Endodermal cell (in vitro differentiated cells): ENCODE results near the gene KRTAP20-4. TPM values are rescaled to one million over a fixed set of nuclear protein-coding genes. Genes with fewer than 3 reads are reported as not detected.

Experiments
- DNase-seq: peaks from one replicate; pipeline ENCODE4 v3.0.0-alpha.2; 2017
- H3K27ac ChIP-seq: 2 replicates; pipeline ENCODE4 v1.5.1; 2013; ENCODE audit warnings: mild to moderate bottlenecking, low read depth, low read length, moderate library complexity
- H3K27me3 ChIP-seq: 2 replicates; pipeline ENCODE4 v1.6.1; 2013; ENCODE audit warnings: mild to moderate bottlenecking, low read length, moderate library complexity; ENCODE audit not compliant: insufficient read depth, control insufficient read depth, poor library complexity, severe bottlenecking
- H3K36me3 ChIP-seq: 2 replicates; pipeline ENCODE4 v1.7.0; 2013; ENCODE audit warnings: mild to moderate bottlenecking, low read length, moderate library complexity; ENCODE audit not compliant: control insufficient read depth, insufficient read depth
- H3K4me1 ChIP-seq: one replicate; pipeline ENCODE4 v1.7.0; 2013; ENCODE audit warnings: low read length; ENCODE audit not compliant: control insufficient read depth, insufficient read depth
- H3K4me3 ChIP-seq: 2 replicates; pipeline ENCODE4 v1.5.1; 2013; ENCODE audit warnings: mild to moderate bottlenecking, low read length, moderate library complexity
- H3K9ac ChIP-seq: 2 replicates; pipeline ENCODE4 v1.6.1; 2013; ENCODE audit warnings: mild to moderate bottlenecking, low read length, moderate library complexity; ENCODE audit not compliant: poor library complexity, severe bottlenecking; ENCODE audit errors: extremely low read depth
- H3K9me3 ChIP-seq: 2 replicates; pipeline ENCODE4 v1.6.1; 2013; ENCODE audit warnings: mild to moderate bottlenecking, low read length, moderate library complexity; ENCODE audit not compliant: control insufficient read depth
- H3K27ac Mint-ChIP-seq: 2 replicates; pipeline ENCODE4 v1.8.0; 2020; ENCODE audit warnings: mixed read lengths
- H3K27me3 Mint-ChIP-seq: 2 replicates; pipeline ENCODE4 v1.8.0; 2021; ENCODE audit warnings: mild to moderate bottlenecking, mixed read lengths; ENCODE audit not compliant: insufficient read depth
- H3K36me3 Mint-ChIP-seq: 2 replicates; pipeline ENCODE4 v1.8.0; 2020; ENCODE audit warnings: low read depth, mixed read lengths
- H3K4me1 Mint-ChIP-seq: 2 replicates; pipeline ENCODE4 v1.8.0; 2020; ENCODE audit warnings: mixed read lengths
- H3K4me3 Mint-ChIP-seq: 2 replicates; pipeline ENCODE4 v1.8.0; 2020; ENCODE audit warnings: mild to moderate bottlenecking, moderate library complexity, mixed read lengths
- H3K9me3 Mint-ChIP-seq: 2 replicates; pipeline ENCODE4 v1.8.0; 2020; ENCODE audit warnings: mild to moderate bottlenecking, mixed read lengths
- CTCF ChIP-seq: fragments of 200-600 bp; sonication (generic); conservative IDR thresholded peaks from 2 replicates; pipeline ENCODE4 v1.5.0; 2021; ENCODE audit warnings: antibody characterized with exemption, mild to moderate bottlenecking
- WGBS, 2 experiments: methylation state at CpG; one replicate each; pipeline versions ENCODE4 v1.1.5 to v1.1.7; 2013; ENCODE audit warnings: missing lambda C conversion rate in 2 of 2, mixed read lengths in 1 of 2; ENCODE audit not compliant: insufficient coverage in 1 of 2, insufficient read length in 1 of 2; 5-methylcytosine and 5-hydroxymethylcytosine counted together
- total RNA-seq, 2 donors: library from RNA; stranded (reverse); fragmentation: NEBNext Ultra II Directional in 1 of 2; extraction: Animal tissue kit (Norgen Biotek cat#: 25700) in 1 of 2; gene quantifications; 2 replicates in 1 of 2; 3 replicates in 1 of 2; pipeline ENCODE4 v1.2.1, GENCODE V29; 2021

The KRTAP20-4 gene
- total RNA-seq, 2 donors from 2014 or later: not detected

- no peak for DNase-seq
- Mint-ChIP-seq H3K27ac (no peak within 1 kb of the TSS), H3K36me3 (no peaks in the 10 kb centered on the region), H3K9me3 (peaks cover 25% of the 10 kb centered on the region), H3K27me3 (no peaks in the 10 kb centered on the region), H3K4me1 (no peaks in the 10 kb centered on the region), H3K4me3 (no peak within 1 kb of the TSS)
- Histone ChIP-seq H3K27me3 (no peaks in the 10 kb centered on the region), H3K4me1 (no peaks in the 10 kb centered on the region), H3K9me3 (no peaks in the 10 kb centered on the region), H3K9ac (no peak within 1 kb of the TSS), H3K27ac (no peak within 1 kb of the TSS), H3K36me3 (no peaks in the 10 kb centered on the region), H3K4me3 (no peak within 1 kb of the TSS)
- TF ChIP-seq CTCF: no peak
- 90 to 91% methylated on average over 3 to 4 of the region's 4 CpGs for WGBS, 2 experiments
These were observed 28.3 kb upstream of the KRTAP20-4 start, which contains the start of gene KRTAP6-3 for GRCh38 chr21:30592140-30592539. KRTAP6-3 (plus strand) TSS chr21:30592440; CDS start chr21:30592446, 6 bp downstream.

GRCh38 chr21:30598802-30599201 is 21.6 kb upstream of the KRTAP20-4 start, which contains the start of gene KRTAP6-2:
KRTAP6-2 (minus strand) TSS chr21:30598902; CDS start chr21:30598874, 28 bp downstream.
- no peaks in the 10 kb centered on the region for H3K27me3 ChIP-seq

GRCh38 chr21:30600787-30601186 is 19.6 kb upstream of the KRTAP20-4 start, which contains the start of gene KRTAP22-1:
KRTAP22-1 (plus strand) TSS chr21:30601087.
- no peak within 1 kb of the TSS for H3K9ac ChIP-seq
- no peaks in the 10 kb centered on the region for H3K4me1 Mint-ChIP-seq
- peaks cover 25% of the 10 kb centered on the region for H3K9me3 Mint-ChIP-seq

More at GRCh38 chr21:30598802-30599201, 21.6 kb upstream of the KRTAP20-4 start, which contains the start of gene KRTAP6-2:
- Mint-ChIP-seq H3K27ac (no peak within 1 kb of the TSS), H3K9me3 (peaks cover 20% of the 10 kb centered on the region), H3K4me3 (no peak within 1 kb of the TSS), H3K27me3 (no peaks in the 10 kb centered on the region), H3K36me3 (no peaks in the 10 kb centered on the region), H3K4me1 (no peaks in the 10 kb centered on the region)
- no peak within 1 kb of the TSS for H3K27ac ChIP-seq
- H3K9ac ChIP-seq: no peak within 1 kb of the TSS
- H3K4me1 ChIP-seq: no peaks in the 10 kb centered on the region
- no peak for TF ChIP-seq CTCF
- no peak within 1 kb of the TSS for H3K4me3 ChIP-seq
- DNase-seq: no peak
- no peaks in the 10 kb centered on the region for H3K36me3 ChIP-seq
- H3K9me3 ChIP-seq: no peaks in the 10 kb centered on the region
- WGBS, 2 experiments: 96% methylated on average over 6 of the region's 6 CpGs; no CpG with 5 or more reads in 1 of the 2 experiments

More at GRCh38 chr21:30600787-30601186, 19.6 kb upstream of the KRTAP20-4 start, which contains the start of gene KRTAP22-1:
- H3K4me3 Mint-ChIP-seq: no peak within 1 kb of the TSS
- Histone ChIP-seq H3K4me3 (no peak within 1 kb of the TSS), H3K36me3 (no peaks in the 10 kb centered on the region), H3K27me3 (no peaks in the 10 kb centered on the region), H3K9me3 (no peaks in the 10 kb centered on the region), H3K27ac (no peak within 1 kb of the TSS), H3K4me1 (no peaks in the 10 kb centered on the region)
- H3K27ac Mint-ChIP-seq: no peak within 1 kb of the TSS
- no peak for TF ChIP-seq CTCF
- no peaks in the 10 kb centered on the region for H3K36me3 Mint-ChIP-seq
- DNase-seq: no peak
- H3K27me3 Mint-ChIP-seq: no peaks in the 10 kb centered on the region
- no CpG with 5 or more reads among the region's 1 CpG for WGBS, 2 experiments
